Stimulated activated CD4-positive, alpha-beta T cell treated with anti-CD3 and anti-CD28 coated beads, TNF-alpha, amount 100 ng/mL, for 24 hours (primary cell): ENCODE results near the gene CCDC15.
A peak's percentile ranks its signal among the peaks of the same experiment; 100 is the strongest.

Source experiments
- DNase-seq, 3 experiments: peaks; one replicate each; pipeline ENCODE4 v3.0.0-alpha.2; 2020; ENCODE audit warnings: low read depth in 3 of 3

The CCDC15 gene, protein sequence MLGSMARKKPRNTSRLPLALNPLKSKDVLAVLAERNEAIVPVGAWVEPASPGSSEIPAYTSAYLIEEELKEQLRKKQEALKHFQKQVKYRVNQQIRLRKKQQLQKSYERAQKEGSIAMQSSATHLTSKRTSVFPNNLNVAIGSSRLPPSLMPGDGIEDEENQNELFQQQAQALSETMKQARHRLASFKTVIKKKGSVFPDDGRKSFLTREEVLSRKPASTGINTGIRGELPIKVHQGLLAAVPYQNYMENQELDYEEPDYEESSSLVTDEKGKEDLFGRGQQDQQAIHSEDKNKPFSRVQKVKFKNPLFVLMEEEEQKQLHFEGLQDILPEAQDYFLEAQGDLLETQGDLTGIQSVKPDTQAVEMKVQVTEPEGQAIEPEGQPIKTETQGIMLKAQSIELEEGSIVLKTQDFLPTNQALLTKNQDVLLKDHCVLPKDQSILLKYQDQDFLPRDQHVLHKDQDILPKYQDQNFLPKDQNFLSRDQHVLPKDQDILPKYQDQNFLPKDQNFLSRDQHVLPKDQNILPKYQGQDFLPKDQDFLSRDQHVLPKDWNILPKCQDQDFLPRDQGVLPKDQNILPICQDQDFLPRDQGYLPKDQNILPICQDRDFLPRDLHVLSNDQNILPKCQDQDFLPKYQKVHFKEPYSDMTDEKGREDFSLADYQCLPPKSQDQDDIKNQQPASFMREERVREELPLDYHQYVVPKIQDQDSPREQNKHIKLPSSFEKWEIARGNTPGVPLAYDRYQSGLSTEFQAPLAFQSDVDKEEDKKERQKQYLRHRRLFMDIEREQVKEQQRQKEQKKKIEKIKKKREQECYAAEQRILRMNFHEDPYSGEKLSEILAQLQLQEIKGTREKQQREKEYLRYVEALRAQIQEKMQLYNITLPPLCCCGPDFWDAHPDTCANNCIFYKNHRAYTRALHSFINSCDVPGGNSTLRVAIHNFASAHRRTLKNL

DNA sequence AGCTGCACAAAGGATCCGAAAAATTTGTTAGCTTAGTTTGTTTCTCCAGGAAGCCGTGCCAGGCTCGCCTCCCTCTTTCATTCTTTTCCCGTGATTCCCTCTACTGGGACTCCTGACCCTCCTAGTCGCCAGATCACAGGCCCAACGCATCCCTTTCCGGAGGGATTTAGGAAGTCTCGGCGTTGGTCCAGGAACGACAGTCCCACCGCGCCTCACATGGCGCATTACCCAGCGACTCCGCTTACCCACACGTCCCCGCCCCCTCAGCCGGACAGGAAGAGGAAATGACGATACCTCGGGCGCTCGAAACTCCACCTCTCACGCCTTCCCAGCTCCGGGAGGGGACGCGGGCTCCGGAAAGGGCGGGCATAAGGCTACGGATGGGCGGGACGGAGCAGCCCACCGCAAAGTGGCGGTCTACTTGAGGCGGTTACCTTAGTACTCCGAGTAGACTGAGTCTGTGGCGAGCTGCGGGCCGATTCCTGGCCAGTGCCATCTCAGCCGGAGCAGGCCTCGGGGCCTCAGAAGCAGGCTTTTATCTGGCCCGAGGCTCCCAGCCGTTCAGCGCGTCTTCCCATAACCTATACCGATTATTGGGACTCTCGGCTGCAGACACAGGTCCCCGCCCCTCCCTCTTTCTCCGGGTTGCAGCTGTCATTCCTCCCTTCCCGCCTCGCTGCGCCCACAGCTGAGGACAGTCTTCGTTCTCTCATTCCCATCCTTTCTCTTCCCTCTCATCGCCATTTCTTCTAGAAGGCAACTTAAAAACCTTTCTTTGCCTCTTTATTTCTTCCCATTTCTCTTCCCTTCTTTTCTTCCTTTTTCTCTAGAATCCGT lies at the start of gene CCDC15:
Gene CCDC15, plus strand, starts transcription at position 450 of the 837 bp plus-strand sequence. CDS start 531 bp downstream, outside the sequence.
- DNase-seq, result peak; percentile 91 to 97 (median 96)

DNA sequence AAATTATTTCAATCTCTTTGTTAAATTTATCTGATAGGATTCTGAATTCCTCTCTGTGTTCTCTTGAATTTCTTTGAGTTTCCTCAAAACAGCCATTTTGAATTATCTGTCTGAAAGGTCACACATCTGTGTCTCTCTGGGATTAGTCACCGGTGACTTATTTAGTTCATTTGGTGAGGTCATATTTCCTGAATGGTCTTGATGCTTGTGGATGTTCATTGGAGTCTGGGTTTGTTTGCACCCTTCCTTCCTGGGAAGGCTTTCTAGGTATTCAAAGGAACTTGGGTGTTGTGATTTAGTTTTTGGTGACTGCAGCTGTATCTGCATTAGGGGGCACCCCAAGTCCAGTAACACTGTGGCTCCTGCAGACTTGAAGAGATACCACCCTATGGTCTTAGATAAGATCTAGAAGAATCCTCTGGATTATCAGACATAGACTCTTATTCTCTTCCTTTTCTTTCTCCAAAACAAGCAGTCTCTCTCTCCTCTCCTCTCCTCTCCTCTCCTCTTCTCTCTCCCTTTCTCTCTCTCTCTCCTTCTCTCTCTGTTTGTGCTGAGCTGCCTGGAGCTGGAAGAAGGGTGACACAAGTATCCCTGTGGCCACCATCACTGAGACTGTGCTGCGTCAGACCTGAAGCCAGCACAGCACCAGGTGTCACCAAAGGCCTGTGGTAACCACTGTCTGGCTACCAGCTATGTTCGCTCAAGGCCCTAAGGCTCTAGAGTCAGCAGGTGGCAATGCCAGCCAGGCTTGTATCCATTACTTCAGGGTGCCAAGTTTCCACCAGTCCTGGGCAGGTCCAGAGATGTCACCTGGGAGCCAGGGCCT lies 38.2 kb upstream of the CCDC15 start:
- no peak for DNase-seq

DNA sequence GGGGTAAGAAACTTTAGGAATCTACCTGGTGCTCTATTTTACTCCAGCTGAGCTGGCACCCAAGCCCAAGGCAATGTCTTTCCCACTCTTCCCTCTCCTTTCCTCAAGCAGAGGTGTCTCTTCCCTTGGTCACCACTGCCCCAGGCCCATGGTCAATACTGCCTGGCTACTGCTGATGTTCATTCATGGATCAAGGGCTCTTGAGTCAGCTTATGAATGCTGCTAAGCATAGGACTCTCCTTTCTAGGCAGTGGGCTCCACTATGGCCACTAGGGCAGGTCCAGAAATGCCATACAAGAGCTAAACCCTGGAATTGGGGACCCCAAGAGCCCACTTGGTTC lies 37.7 kb upstream of the CCDC15 start:
- no peak for DNase-seq

DNA sequence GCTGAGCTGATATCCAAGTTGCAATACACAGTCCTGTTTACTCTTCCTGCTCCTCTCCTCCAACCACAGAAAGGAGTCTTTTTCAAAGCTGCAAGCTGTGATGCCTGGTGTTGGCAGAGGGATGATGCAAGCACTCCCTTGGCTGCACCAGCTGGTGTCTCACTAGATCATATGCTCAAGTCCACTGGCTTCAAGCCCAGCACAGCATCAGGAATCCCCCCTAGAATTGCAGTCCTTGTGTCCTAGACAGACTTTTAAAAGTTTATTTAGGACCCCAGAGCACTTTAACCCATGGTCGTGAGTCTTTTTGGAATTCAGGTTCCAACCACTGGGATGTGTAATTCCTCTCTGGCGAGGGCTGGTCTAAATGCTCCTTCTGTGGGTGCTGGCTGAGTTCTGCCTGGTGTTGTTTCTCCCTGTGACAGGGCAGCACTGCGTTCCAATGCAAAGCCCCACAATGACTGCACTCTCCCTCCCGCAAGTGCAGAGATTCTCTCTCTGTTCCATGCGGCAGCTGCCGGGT lies 36.8 kb upstream of the CCDC15 start:
- no peak for DNase-seq

DNA sequence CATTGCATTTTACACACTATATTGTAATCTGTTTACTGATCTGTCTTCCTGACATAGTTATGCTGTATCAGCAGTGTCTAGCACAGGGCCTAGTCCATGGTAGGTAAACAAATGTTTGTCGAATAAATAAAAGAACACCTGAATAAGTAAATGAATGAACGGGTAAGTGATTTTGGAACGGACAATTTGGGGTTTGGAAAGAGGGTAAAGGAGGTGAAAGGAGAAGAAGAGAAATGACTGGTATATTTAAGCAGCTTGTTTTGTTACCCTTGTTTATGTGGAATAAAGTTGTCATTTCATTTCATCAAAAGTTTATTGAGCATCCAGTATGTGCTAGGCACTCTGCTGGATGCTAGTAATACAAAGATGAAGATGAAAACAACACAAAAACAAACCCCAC lies 35.1 kb upstream of the CCDC15 start, which contains the start of gene HEPN1:
Gene HEPN1, plus strand, starts transcription at position 301 of the 400 bp plus-strand sequence.
- no peak for DNase-seq

DNA sequence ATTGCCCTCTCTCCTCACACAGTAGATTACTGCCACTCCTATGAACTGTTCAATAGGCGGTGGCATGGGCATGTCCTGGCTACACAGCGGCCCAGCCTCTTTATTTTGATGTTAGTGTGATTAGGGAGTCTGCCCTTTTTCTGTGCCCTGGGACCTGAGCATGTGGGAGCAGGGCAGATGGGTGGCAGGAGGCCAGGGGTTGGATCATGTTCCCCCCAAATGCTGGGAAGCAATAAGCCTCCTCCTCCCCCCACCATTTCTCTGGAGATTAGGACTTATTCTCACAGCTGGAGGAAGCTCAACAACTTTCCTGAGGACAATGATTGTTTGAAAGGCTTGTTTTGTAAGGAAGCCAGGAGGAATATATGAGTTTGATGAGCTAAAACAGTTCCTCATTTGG lies 34.1 kb upstream of the CCDC15 start:
- DNase-seq, result no peak

DNA sequence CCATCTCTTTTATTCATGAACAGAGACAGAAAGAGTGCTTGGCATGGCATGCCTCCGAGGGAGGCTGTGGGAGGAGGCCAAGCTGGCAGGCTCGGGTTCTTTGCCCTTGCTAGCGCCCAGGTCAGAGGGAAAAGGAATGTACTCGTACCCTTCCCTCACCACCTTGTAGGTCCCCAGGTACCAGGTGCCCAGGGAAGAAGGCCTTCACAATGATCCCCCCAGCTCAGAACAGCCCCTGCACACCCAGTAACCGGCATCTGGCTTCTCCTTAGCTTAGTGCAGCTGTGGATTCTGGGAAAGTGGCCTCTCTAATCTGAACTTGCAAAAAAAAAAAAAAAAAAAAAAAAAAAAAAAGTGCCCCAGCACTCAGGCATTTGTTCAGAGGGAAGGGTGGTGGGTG lies 33.6 kb upstream of the CCDC15 start:
- DNase-seq, result no peak

DNA sequence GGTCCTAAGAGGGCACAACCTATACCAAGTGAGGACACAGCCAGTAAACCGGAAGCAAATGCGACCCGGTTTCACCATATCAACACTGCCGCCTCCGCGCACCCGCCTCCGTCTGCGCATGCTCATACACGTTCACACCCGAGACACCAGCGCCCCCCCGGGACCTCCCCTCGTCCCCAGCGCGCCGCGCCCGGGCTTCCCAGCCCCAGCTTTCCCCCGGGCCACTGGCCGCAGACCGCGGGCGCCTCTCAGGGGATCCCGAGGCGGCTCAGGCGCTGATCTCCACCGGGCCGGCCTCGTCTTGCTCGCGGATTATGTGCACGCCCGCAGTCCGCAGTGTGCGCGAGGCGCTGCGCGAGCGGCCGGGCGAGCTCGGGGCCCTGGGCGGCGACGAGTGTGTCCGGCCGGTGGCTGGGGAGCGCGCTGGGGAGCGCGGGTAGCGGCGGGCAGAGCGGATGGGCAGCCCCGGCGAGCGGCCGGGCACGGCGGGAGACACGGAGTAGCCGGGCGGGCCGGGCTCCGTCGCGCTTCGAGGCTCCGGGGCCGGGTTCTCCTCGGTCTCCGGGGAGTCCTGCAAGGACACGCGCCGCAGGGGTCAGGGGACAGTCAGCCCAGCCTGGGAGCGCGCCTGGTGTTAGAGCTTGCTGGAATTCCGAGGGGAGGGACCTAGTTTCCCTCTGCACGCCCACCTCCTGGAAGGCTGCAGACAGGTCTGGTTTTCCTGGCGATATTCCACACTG lies 33.0 kb upstream of the CCDC15 start:
- peak; percentile 52 to 79 (median 56) for DNase-seq

DNA sequence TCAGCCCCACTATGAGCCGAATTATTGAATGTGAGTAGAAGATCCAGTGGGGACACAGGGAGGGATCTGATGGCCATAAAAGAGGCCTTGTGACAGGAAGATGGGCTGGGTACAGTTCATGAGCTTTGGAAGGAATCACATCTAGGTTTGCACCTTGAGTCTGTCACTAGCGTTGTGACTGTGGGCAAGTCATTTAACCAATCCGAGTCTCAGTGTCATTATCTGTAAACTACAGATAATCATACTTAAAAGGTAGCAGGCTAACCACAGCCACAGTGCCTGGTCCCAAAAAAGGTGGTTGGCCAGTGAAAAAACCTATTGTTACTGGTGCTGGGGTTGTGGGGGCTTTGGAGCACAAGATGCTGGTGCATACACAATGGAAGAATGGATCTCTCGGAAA lies 31.2 kb upstream of the CCDC15 start:
- no peak for DNase-seq

DNA sequence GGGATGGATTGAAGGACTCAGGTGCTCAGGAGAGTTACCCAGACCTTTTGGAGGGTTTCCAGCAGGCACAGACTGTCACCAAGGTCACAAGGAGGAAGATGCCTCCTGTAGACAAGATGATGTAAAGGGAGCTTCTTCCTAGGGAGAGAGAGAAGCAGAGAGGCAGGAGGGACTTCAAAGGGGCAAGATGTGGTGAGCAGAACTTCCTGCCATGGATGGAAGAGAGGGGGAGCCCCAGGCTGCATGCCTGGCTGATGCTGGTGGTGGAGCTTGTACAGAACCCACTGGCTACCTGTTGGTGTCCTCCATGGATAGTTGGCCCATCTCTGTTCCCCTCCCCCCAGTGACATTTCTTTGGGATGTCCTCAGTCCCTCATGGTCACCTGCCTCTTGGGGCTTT lies 30.7 kb upstream of the CCDC15 start:
- DNase-seq, result no peak

DNA sequence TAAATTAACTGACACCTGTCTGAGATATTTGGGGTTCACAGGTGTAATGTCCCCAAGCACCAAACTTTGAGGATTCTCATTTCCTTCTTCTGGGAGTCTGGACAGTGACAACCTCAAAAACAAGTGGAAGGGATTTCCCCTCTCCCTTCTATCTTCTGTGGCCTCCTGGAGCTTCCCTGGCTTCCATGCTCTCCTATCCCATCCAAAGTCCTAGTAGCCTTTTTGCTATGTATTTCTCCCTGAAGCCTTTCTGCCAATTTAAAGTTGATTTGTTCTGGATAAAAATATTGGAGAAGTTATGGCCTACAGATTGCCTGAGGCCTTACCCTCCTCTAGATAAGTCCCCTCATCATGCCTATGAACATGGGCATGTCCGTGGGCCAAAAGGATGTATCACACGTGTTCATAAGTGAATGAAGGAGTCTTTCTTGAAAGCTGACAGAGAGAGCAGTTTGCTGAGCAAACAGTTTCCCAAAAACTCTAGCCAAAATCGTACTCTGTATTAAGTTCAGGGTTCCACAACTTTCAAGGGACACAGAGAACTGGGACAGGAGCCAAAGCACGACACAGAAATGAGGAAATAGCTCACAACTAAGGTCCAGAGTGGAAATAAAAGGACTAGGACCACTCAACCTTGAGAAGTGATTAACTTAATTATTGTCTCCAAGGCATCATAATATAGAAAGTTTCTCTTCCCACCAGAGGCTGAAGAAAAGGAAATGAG lies 24.9 kb upstream of the CCDC15 start:
- DNase-seq, result no peak

DNA sequence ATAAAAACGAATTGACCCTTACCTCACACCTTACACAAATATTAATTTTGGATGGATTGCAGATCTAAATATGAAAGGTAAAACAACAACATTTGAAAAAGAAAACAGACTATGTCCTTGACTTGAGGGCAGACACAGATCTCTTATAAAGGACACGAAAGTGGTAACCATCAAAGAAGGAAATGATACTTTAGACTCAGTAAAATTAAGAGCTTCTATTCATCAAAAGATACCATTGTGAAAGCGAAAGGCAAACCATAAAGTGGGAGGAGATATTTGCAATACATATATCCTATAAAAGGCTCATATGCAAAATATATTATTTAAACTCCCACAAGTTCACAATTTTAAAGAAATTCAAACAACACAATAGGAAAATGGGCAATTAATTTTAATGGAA lies 23.2 kb upstream of the CCDC15 start:
- DNase-seq, result no peak

DNA sequence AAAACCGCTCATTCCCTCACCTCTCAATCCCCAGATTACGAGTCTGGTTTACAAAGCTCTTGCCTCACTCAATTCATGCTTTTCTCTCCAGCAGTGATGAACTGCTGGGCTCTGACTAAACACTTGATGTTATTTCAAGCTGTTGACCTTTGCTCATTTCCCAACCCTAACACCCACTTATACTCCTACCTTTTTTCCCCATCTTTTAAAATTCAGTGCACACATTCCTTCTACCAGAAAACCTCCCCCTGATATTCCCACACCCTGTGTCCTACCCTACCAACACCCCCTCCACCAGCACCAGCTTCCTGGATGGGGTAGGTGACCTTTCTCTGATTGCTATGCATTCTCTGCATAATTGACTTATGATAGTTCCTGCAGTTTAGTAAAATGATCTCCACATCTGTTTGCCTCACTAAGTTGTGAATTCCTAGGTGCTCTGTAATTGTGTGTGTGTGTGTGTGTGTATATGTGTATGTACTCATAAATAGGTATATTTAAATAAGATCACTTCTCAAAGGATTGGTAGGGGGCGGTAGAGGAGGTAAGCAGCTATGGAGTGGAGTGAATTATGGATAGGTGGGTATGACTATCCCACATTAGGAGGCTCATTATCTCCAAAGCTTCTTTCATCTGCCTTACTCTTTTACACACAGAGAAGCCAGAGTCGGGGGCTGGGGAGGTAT lies 19.0 kb upstream of the CCDC15 start:
- no peak for DNase-seq

DNA sequence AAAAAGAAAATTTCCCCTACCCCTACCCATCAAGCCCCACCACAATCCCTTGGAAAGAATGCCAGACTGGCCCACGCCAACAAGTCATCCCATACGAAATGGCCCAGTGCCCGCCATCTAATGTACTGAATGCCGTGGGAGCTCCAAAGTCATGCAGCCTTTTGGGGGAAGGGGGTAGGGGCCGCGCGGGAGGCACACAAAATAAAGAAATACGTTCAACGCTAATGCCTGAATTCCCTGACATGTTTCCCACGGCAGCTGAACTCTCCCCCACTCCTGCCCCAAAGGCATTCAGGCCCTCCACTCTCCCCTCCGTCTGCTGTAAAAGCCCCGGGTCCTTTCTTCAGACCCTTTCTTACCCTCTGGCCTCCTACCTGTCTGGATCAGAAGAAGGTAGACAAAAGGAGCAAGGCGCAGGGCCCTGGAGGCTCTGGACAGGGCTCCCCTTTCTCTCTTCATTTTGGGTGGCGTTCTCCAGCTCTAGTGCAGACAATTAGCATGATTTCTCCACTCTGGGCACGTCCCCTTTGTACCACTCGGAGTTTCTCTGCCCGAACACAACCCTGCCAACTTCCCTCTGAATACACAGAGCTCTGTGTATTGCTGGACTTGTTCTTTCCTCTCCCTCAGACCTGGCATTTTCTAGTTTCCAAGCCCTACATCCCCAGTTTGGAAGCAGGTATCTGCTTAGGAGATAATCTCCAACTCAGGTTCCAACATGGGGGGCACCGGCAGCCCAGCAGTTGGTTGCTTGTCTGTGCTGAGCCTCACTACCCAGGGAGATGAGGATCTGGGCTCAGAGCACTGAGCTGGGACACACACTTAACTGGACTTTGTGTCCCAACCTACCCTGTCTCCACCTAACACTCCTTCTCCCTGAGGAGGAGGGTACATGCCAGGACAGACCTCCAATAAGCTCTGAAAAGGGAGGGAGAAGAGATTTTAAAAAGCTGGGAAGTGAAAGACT lies 18.2 kb upstream of the CCDC15 start, which contains the start of gene HEPACAM:
Gene HEPACAM, minus strand, starts transcription at position 500 of the 967 bp plus-strand sequence. Its CDS starts 41 bp downstream, at position 459.
- no peak for DNase-seq

DNA sequence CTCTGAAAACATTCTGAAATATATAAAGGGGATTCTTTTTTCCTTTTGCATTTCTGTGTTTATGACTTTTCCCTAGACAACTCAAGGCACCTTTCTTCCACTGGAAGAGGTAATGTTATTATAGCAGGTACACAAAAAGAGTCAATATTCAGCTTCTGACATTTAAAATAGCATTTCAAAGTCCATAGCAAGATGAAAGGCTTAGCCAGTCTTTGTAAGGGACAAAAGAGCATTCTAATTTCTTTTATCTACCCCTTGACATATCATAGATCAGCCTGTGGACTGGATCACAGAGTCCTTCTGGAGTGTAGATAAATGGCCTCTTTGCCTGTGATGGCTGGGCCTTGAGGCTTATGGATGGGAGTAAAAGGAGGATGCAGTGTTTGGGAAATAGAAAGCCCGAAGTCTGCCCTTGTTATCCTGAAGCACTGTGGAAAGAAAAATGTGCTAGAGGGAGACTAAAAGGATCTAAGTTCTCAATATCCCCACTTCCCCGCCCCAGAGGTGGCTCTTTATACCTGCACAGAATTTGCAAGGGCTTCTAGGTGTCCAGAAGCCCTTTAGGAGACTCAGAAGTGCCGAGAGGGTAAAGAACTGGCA lies 16.6 kb upstream of the CCDC15 start:
- DNase-seq, result no peak

DNA sequence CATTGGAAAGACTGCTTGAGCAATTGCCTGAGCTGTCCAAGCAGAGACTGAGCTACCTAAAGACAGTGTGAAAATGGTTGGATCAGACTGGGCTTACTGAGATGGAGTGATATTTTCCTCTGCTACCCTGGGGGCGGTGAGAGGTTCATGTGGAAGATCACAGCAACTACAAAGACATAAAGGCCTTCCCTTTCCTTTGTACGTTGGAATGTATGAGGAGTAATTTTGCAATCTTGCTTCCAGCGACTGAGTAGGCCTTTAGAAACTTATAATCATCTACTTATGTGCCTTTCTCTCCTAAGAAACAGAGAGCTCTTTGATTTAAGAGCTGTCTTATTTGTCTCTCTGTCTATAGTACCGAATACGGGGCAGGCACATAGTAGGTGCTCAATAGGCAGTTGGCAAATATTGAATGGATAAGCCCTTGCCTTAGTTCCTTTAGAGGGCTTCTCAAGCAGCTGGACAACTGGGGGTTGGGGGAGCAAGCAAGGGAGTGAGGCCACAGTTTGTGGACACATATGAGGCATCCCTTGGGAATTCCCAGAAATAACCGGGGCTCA lies 15.7 kb upstream of the CCDC15 start:
- DNase-seq, result no peak

DNA sequence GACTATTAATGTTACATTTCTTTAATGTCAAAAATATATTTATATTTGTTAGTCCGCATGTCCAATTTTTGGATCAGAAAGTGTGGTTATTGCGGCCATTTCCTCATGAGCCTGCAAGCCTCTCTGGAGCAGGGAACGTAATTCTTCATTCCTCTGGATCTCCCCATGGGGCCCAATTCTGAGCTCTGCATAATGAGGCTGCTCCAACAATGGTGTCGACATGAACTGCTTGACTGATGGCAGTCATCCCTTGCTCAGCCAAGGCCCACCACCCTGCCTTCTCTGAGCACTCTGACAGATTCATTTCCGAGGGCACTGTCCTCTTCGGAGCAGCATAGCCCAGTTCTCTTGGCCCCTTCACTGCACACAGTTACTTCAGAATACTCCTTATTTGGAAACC lies 15.0 kb upstream of the CCDC15 start:
- DNase-seq, result no peak
